Measurements from ENCODE around the gene GALNT6.

GALNT6 gene

DNA sequence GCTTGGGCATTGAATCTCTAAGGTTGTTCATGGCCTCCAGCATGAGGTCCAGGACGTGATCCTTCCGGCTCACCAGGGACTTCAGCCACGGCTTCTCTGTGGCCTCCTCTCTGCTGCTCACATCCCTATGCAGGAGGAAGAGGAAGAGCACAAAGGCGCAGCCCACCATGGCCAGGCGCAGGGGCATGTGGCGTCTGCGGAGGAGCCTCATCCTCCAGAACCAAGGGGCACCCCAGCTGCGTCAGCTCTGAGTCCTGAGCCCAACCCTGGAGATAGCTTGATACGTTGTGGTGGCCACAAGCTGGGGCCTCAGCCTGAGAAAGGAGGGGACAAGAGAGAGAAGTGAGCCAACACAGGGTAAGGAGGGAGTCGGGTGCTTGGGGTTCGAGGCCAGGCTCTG lies 11.6 kb downstream of the GALNT6 start:
- no peak for DNase-seq

DNA sequence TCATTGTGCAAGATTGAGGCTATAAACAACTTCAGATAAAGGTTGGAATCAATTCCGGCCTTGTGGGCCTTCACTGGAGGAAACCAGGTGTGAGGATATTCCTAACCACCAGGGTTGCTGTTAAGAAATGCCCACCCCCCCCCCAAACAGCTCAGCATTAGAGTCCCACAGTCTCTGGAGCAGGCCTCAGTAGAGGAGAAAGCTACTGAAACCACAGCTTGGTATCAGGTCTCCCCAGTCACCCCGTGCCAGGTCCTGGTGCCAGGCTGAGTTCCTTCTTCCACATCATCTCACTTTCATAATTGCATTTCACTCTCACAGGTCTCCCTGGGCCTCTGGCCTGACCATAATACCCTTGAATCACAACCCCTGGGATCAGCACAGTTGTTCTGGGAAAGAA lies 12.5 kb downstream of the GALNT6 start:
- no peak for DNase-seq

DNA sequence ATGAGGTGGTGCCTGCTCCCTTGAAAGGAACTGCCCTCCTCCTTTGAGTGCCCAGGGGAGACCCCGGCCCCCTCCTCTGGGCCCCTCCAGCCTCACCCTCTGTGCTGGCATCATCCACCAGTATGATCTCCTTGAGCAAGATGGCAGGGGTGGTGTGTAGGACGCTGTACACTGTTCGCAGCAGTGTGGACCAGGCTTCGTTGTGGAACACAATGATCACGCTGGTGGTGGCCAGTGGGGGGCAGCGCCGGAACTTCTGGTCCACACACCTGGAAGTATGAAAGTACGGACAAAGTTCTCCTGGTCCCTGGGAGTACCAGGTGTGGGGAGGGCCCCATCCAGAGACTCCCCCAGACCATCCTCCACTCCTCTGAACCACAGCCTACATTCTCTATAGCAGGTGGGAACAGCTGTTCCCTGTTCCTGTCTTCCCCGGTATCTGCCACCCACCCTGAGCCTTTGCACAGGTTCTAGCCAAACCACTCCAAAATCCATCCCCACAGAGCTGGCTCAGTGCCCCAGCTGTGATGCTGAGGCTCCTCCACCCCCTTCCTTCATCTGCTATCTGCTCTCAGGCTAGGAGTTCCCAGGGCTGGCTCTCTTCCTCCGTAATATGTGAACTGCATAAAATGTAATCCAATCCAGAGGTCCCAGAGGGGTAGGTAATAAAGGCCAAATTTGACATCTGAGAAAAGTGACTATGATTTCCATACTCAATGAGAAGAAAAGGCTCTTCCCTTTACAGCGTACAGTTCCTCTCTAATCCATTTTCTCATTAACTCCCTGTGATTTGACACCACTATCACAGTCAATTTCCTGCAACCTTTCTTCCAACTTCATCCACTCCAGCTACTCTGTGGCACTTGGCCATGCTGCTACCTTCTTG lies 13.9 kb downstream of the GALNT6 start:
- DNase-seq, result no peak

DNA sequence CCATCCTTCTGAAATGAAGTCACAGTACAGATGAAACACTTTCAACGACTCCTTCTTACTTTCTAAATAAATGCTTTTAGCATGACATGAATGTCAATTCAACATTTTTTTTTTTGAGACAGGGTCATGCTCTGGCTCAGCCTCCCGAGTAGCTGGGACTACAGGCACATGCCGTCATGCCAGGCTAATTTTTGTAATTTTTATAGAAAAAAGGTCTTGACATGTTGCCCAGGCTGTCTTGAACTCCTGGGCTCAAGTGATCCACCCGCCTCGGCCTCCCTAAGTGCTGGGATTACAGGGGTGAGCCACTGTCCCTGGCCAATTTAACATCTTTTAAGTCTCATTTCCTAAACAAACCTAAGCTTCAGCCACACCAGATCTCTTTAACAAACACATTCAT lies 16.4 kb downstream of the GALNT6 start:
- no peak for DNase-seq

DNA sequence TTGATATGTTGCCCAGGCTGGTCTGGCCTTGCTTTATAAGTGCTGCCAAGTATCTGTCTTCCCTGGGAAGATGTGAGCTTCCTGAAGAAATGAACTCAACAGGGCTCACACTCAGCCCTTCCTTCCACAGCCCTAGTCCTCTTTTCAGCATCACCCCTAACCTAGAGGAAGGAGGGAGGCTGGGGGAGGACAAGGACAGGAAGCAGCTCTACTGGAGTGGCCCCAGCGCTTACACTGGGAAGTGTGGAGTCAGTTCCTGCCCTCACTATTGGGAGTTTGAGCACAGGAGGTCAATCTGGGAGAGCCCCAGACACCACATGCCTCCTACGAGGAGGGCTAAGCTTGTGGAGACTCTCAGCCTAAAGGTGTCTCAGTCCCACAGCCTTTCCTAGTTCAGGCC lies 16.8 kb downstream of the GALNT6 start:
- DNase-seq, result peak in 1 of 2 donors; percentile 39

DNA sequence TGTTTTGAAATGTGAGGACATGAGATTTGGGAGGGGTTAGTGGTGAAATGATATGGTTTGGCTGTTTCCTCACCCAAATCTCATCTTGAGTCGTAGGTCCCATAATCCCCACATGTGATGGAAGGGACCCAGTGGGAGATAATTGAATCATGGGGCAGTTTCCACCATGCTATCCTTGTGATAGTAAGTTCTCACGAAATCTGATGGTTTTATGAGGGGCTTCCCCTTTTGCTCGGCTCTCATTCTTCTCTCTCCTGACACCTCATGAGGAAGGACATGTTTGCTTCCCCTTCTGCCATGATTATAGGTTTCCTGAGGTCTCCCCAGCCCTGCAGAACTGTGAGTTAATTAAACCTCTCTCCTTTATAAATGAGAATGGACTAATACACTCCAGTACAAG lies 18.0 kb downstream of the GALNT6 start:
- DNase-seq, result peak; percentile 74 to 91

DNA sequence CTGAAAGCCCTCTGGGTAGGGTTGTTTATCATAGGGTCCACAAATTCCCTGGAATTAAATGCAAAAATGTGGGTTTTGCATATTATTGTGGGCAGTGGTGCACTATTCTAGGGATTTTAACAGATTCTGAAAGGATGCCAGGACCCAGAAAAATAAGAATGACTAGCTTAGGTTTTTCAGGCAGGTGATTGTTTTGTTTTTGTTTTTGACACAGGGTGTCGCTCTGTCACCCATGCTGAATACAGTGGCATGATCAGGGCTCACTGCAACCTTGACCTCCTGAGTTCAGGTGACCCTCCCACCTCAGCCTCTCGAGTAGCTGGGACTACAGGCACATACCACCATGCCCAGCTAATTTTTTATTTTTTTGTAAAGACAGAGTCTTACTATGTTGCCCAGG lies 19.2 kb downstream of the GALNT6 start:
- no peak for DNase-seq

DNA sequence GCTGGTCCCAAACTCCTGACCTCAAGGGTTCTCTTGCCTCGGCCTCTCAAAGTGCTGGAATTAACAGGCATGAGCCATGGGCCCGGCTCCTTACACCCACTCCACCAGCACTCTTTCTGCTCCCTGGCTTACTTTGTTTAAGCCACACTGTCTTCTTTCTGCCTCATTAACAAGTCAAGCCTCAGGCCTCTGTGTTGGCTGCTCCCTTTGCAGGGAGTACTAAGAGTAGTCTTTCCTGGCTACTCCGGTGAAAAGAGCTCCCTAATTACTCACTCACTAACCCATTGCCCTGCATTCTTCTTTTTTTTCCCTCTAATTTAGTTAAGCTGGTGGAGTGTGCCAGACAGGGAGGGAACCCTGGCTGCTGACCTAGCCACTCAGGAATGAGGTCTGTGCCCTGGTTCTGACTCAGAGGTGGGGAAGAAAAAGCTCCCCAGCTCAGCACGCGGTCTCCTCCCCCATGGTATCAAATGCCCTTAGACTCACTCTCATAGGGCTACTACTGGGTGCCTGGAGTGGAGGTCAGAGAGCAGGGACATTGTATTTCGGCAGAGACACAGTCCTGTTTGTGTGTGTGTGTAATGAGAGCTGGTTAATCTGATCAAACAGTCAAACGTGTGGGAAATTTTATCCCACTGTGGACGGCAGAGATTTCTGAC lies 19.8 kb downstream of the GALNT6 start:
- peak in 1 of 2 donors; percentile 78 for DNase-seq

DNA sequence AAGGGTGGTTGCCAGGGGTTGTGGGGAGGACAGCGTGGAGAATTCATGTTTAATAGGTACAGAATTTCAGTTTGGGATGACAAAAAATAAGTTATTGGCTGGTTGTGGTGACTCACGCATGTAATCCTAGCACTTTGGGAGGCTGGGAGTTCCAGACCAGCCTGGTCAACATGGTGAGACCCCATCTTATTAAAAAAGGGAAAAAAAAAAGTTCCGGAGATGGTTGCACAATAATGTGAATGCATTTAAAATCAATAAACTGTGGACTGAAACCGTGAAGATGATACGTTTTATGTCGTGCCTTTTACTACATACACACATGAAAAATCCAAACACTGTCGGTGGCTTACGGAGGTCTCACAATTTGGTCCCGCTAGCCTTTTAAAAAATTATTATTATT lies 20.5 kb downstream of the GALNT6 start:
- no peak for DNase-seq

DNA sequence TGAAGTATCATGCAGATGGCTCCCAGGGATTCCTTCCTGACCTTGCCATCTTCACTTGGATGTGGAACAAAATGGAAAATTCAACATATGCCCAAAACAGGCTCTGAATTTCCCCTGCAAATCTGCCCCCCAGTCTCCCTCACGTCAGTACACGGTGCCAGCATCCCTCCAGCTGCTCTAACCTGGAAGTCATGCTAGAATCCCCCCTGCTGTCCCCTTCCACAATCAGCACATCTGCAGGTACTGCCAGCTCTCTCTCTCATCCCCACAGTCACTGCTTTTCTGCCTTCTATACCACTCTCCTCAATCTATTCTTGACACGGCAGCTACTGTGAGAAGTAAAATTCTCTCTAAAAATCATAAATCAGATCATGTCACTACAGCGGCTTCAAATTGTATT lies 21.6 kb downstream of the GALNT6 start:
- DNase-seq, result no peak

DNA sequence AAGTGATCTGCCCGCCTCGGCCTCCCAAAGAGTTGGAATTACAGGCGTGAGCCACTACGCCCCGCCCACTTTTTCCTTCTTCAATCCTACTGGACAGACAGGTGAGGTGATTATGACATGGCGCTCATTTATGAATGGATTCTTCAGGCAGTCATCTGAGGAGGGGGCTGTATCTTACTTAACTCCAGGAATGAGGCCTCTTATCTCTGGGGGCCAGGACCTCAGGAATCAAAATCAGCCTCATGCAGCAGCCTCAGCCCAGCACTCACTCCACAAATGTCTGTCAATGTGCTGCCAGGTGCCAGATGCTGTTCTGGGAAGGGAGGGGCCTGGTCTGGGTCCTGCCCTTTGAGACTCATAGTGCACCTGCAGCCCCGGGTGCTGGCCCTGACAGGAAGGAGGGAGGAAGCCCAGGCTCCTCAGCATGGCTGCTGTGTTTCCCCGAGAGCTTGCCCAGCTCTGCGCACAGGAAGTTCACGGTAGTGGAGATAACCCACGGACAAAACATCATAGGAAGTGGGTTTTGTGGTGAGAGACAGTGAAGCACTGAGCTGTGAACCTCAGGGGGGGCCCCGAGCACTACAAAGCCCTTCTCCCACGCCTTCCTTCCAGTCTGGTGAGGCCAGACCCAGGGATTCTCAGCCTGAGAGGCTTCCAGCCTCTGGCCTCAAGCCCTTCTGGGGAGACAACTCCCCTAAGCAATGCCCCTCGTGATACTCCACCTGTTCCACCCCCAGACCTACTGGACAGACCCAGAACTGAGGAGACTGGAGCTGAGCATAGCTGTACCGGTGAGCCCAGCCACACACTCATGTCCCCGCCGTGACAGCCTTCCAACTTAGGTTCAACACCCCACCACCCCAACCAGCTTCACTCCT lies 22.3 kb downstream of the GALNT6 start:
- peak; percentile 85 to 93 for DNase-seq

DNA sequence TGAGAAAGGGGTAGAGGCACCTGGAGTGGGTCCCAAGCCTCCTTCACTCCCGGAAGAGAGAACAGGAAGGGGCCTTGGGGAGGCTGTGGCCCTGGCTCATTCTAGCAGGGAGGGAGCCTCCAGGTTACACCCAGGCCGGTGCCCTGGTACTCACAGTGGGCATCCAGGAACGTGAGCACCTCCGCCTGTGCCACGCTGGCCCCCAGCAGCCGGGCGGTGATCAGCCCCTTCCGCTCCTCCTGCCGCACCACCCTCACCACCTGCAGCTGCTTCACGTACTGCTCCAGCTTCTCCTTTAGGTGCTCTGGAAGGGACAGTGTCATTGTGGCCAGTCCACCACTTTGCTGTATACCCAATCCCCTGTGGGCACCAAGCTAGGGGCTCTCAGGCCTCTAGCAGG lies 25.9 kb downstream of the GALNT6 start:
- DNase-seq, result no peak

DNA sequence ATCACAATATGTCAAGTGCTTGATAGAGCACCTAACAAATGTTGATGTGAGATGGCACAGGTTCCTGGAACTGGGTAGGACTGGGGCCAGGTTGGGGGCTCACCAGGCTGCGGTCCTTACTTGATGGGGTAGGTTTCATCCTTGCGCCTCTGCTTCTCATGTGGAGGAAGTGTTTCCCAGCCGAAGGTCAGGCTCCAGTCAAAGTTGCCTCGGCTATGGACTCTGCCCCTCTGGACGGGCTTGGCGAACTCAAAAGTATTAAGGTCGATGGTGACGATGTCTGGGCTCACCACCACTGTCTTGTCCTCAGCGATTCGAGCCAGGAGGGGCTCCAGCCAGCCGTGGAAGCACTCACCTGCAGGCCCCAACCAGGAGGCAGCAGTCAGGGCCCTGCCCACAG lies 27.2 kb downstream of the GALNT6 start:
- DNase-seq, result no peak

DNA sequence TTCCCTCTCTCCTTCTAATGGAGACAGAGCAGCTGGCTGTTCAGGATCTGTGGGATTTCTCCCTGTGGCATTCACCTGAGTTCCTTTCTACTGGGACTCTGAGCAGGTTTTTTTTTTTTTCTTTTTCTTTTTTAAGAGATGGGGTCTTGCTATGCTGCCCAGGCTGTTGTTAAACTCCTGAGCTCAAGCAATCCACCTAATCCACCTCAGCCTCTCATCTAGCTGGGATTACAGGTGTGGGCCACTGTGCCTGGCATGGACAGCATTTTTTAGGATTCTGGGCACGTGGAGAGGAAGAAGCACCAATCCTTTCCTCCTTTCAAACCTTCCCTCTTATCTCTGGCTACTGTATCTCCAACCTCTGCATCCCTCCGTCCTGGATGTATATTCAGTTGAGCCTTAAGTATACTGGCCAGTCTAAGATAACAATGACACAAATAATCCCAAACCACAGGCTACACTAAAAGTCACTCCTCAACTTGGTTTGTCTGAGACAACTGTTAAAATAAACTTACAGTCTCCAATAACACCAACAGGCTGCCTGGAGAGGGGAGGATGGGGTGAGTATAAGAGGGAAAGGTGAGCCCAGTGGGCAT lies 28.4 kb downstream of the GALNT6 start:
- no peak for DNase-seq

DNA sequence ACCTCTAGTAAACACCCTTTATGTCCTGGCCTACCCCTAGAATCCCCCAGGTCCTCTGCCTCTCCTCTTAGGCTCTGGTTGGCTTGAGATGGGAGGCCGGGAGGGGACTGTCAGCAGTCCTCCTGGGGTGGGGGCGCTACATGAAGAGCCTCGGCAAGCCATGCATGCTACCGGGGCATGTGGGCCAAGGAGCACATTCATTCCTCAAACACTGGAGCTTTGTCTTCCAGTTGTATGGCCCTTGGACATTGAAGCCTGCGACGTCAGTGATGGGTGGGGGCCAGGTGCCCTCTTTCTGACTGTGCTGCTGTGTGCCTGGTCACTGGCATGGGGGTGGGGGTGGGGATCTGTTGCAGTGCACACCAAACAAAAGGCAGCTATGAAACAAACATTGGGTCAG lies 28.9 kb downstream of the GALNT6 start:
- no peak for DNase-seq

DNA sequence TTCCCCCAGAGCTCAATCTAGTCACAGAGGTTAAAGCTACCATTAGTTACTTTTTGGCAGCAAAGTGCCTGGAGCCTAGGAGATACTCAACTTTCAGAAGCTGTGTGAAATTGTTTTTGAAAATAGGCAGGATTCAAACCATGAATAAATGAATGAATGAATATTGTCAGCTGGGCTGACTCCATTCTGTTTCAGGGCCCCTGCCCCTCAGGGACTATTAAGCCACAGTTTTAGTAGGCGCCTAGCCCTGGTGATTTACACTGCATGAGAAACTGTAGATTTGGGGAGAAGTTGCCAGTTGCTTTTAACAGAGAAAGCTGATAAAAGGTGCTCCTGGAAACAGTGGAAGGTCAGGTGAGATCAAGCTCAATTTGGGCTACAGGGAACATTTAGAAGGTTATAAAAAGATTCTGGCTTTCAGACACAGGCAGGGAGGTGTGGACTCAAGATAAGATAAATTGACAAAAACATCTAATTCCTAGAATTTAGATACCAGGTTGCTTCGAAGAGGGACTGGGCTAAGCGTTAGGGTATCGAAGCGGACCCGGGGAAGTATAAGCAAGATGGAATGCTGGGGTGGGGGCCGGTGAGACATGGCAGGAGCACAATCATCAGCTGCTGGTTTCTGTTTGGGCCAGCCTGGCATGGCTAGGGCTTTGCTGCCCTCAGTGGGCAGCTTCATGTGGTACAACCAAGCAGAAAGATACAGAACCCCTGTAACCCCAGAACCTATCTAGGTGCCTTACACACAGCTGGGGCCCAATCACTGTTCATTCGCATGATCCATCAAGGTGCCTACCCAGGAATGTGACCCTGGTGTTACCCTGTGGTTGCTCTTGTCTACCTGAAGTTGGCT lies 29.8 kb downstream of the GALNT6 start:
- DNase-seq, result no peak

DNA sequence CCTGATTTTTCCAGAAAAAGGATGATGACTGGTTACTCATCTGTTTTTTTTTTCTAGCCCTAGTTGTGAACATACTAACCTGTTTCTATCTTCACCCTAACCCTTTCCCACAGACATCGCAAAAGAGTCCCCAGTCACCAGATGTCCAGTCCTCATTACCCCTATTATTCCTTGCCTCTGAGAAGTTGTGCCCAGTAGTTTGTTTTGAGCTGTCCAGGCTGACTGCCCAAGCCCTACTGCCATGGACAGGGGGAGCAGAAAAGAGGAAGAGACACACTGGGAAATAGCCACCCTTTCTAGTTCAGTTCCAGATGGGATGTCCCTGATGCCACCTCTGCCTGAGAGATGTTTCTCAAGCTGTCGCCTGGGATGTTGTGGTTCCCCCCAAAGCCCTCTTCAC lies 30.9 kb downstream of the GALNT6 start:
- DNase-seq, result no peak

DNA sequence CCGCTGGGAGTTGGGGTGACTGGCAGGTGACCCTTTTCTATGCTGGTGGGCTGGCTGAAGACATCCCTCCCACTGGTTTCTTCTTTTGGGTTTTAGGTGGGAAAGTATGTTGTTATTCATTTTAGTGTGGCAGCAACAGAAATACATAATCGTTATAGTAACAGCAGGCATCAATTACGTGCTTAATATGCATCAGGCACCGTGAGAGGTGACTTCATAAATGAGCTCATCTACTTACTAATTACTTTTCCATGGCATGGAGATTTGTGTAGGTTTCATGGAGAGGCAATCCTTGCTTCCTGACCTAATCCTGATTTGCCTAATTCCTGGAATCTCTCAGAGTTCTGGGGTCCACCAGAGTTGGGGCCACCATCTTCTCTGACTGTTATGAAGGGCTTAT lies 31.4 kb downstream of the GALNT6 start:
- no peak for DNase-seq

DNA sequence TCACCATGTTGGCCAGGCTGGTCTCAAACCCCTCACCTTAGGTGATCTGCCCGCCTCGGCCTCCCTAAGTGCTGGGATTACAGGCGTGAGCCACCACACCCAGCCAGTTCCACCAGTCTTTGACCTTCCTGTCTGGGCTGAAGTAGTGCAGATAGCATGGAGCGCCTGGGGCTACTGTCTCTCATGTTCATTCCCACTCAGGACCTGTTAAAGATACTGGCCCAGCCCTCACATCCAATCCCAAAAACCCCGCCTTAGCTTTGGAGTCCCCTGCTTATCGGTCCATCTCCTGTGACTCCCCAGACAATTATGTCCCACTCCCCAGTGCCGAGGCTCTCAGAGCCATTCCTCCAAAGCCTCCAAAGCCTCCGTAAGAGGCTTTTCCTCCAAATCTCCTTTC lies 32.7 kb downstream of the GALNT6 start:
- no peak for DNase-seq

DNA sequence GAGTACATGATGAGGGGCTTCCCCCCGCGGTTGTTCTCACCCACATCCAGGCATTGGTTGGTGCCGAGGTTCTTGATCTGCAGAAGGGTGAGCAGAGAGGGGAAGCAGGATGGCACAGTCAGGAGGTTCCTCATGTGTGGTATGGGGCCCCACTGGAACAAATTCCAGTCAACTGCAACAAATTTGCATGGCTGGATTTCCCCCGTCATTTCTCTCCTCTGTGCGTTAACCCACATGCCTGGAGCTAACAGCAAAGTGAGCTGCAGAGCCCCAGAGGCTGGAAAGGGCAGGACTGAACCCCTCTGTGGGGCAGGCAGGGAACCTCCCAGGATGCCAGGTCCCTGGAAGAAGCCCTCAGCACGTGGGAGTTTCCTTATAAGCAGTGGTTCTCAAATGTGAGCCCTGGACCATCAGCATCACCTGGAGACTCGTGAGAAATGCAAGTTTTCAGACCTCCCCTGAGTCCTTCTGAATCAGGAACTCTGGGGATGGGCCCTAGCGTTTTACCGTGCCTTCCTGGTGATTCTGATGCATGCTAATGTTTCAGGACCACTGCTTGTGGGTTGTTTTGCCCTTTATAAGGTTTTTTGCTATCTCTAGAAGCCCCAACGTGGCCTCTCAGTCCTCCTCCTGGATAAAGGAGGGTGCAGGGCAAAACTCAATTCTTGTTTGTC lies 33.7 kb downstream of the GALNT6 start:
- DNase-seq, result peak in 1 of 2 donors; percentile 12

DNA sequence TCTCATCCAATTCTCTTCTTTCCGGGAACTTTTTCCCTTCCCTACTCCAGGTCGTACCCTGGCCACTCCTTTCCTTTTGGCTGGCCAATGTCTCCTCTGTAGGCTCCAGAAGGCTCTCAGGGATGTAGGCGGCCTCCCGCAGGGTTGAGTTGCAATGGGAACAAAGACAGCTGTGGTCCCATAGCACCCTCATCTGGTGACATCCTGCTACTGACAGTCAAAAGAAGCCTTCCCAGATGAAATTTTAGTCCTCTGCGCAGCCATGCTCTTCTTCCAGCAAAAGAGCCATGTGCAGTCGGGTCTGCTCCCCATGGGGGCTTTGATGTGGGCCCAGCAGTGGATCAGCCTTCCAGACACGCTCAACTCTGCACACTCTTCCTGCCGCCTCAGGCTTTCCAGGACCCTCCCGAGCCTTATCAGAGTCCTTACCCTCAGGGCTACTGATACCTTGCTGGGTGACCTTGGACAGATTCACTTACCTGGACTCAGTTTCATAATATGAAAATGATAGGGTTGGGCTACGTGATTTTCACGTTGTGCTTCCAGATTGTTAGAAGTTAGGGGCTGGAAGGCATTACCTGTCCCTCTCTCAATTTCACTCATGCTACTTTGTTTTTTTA lies 39.2 kb downstream of the GALNT6 start:
- DNase-seq, result peak; percentile 55 to 57
